Prostate gland (tissue), 2 donors: ENCODE results near the gene ZNF155. TPM values are rescaled to one million over a fixed set of nuclear protein-coding genes. Genes with fewer than 3 reads are reported as not detected.

Source experiments
- DNase-seq: peaks from one replicate; pipeline ENCODE4 v3.0.0-alpha.2; 2019; ENCODE audit warnings: low spot score
- H3K27ac ChIP-seq, 2 donors: fragments of 200-600 bp; sonication (generic); 2 replicates each; pipeline ENCODE4 v1.5.1; 2017 to 2019
- H3K27me3 ChIP-seq: fragments of 200-600 bp; sonication (generic); replicated peaks from 2 replicates; pipeline ENCODE4 v1.5.1; 2019; ENCODE audit not compliant: insufficient read depth
- H3K36me3 ChIP-seq, 2 donors: fragments of 200-600 bp; sonication (generic); 1 replicate in 1 of 2; 2 replicates in 1 of 2; pipeline versions ENCODE4 v1.5.1 to v1.8.1; 2017 to 2019
- H3K4me1 ChIP-seq: fragments of 200-600 bp; sonication (generic); replicated peaks from 2 replicates; pipeline ENCODE4 v1.5.1; 2019
- H3K4me3 ChIP-seq, 2 donors: fragments of 200-600 bp; sonication (generic); 2 replicates each; pipeline ENCODE4 v1.5.1; 2017 to 2019
- H3K9me3 ChIP-seq: fragments of 200-600 bp; sonication (generic); 2 replicates; pipeline ENCODE4 v1.5.1; 2017
- POLR2A ChIP-seq: fragments of 450-650 bp; IDR thresholded peaks from one replicate; pipeline ENCODE4 v1.6.1; 2016; ENCODE audit warnings: antibody characterized with exemption, mild to moderate bottlenecking
- POLR2AphosphoS5 ChIP-seq: sonication (generic); formaldehyde crosslinking; IDR thresholded peaks from one replicate; pipeline ENCODE4 v1.6.1; 2017; ENCODE audit warnings: antibody characterized with exemption
- WGBS: methylation state at CpG from one replicate; pipeline ENCODE4 v1.1.5; 2018; 5-methylcytosine and 5-hydroxymethylcytosine counted together
- intact Hi-C: fragments of 100-400 bp; cut with DNase I; formaldehyde crosslinking; loops from one replicate; pipeline ENCODE4 v1.14.2; 2022
- total RNA-seq, 2 donors: library from RNA; depleted of rRNA; stranded (reverse); fragments of >200 nt; gene quantifications; one replicate each; pipeline ENCODE4 v1.1.0, GENCODE V29; 2016
- TF ChIP-seq, protein P1 (sequence below), 4 experiments: fragments of 200-600 bp in 2 of 4; fragments of 450-650 bp in 2 of 4; sonication (generic) in 2 of 4; IDR thresholded peaks; 1 replicate in 3 of 4; 2 replicates in 1 of 4; pipeline ENCODE4 v1.5.1; 2016 to 2019; ENCODE audit warnings: antibody characterized with exemption in 4 of 4, mild to moderate bottlenecking in 2 of 4, moderate library complexity in 2 of 4

The ZNF155 gene
- 1 to 10 TPM; 8.0 to 9.9 TPM for total RNA-seq

DNA sequence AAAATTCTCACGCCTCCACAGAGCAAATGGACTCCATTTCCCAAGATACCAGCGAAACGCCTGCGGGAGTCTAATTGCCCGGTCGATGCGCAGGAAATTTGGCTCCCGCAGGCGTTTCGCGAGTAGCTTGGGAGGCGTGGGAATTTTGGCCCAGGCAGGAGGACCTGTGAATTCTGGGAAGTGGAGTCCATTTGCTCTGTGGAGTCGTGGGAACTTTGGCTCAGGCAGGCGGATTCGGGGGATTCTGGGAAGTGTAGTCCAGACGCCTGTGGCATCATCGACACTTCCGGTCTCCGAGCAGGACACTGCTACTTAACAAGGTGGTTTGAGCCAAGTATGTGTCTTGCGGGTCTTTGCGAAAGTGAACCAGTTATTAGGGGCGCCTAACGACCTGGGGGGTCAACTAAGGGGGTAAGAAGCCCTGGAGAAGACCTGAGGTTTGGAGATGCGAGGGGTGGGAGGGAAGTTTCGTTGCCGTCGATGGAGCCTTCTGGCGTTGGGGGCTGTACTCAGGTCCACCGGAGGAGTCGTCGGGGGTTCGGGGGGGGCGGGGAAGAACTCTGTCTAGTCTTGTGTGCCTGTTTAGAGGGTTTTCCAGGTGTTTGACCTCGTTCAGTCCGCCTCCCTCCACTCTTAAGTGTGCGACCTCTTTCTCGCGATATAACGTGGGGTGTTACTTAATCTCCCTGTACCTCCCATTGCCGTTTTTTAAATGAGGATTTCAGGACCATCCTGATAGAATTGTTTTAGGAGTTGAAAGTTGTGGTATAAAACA lies at the start of gene ZNF155:
Gene ZNF155 (plus strand): TSS at position 277 of the 775 bp plus-strand sequence. CDS start 4,356 bp downstream, outside the sequence.
- 1% methylated on average over 40 of the region's 40 CpGs for WGBS
- H3K27ac ChIP-seq, result peak within 1 kb of the TSS; percentile 73 to 76
- intact Hi-C loops, result no loop called here

GRCh38 chr19:43934985-43935708 lies 48.8 kb upstream of the ZNF155 start, which contains the start of gene ZNF45:
Gene ZNF45 (minus strand): TSS chr19:43935282. CDS start chr19:43922185, 13,097 bp downstream.
- under 1% methylated on average over 42 of the region's 42 CpGs for WGBS
- H3K4me3 ChIP-seq, result peak within 1 kb of the TSS; percentile 57 to 63
- H3K9me3 ChIP-seq, result no peaks in the 10 kb centered on the region
- DNase-seq, result peak; percentile 93
- no peaks in the 10 kb centered on the region for H3K4me1 ChIP-seq
- H3K27me3 ChIP-seq, result no peaks in the 10 kb centered on the region
- peaks cover 0 to 9% of the 10 kb centered on the region in 2 donors for H3K36me3 ChIP-seq
- TF ChIP-seq, protein P1, sequence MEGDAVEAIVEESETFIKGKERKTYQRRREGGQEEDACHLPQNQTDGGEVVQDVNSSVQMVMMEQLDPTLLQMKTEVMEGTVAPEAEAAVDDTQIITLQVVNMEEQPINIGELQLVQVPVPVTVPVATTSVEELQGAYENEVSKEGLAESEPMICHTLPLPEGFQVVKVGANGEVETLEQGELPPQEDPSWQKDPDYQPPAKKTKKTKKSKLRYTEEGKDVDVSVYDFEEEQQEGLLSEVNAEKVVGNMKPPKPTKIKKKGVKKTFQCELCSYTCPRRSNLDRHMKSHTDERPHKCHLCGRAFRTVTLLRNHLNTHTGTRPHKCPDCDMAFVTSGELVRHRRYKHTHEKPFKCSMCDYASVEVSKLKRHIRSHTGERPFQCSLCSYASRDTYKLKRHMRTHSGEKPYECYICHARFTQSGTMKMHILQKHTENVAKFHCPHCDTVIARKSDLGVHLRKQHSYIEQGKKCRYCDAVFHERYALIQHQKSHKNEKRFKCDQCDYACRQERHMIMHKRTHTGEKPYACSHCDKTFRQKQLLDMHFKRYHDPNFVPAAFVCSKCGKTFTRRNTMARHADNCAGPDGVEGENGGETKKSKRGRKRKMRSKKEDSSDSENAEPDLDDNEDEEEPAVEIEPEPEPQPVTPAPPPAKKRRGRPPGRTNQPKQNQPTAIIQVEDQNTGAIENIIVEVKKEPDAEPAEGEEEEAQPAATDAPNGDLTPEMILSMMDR (IDR thresholded peaks at IDR 0.05), result peak in 1 of 4 experiments; percentile 29
- TF ChIP-seq POLR2A, result no peak
- TF ChIP-seq POLR2AphosphoS5, result peak; percentile 89
- intact Hi-C loops, result no loop called here
- H3K27ac ChIP-seq, result peak within 1 kb of the TSS; percentile 83

More for the DNA sequence above, at the start of gene ZNF155:
- H3K27me3 ChIP-seq, result no peaks in the 10 kb centered on the region
- peak; percentile 94 for DNase-seq
- TF ChIP-seq POLR2AphosphoS5, result peak; percentile 92
- peak; percentile 14 for TF ChIP-seq POLR2A
- TF ChIP-seq, protein P1 (IDR thresholded peaks at IDR 0.05), result peak in 1 of 4 experiments; percentile 14
- no peaks in the 10 kb centered on the region for H3K9me3 ChIP-seq
- peak within 1 kb of the TSS; percentile 55 to 72 for H3K4me3 ChIP-seq
- H3K36me3 ChIP-seq, result no peaks in the 10 kb centered on the region
- no peaks in the 10 kb centered on the region for H3K4me1 ChIP-seq

- 38% methylated on average over 5 of the region's 5 CpGs for WGBS
Measured at GRCh38 chr19:43936188-43936587, 47.8 kb upstream of the ZNF155 start.

DNA sequence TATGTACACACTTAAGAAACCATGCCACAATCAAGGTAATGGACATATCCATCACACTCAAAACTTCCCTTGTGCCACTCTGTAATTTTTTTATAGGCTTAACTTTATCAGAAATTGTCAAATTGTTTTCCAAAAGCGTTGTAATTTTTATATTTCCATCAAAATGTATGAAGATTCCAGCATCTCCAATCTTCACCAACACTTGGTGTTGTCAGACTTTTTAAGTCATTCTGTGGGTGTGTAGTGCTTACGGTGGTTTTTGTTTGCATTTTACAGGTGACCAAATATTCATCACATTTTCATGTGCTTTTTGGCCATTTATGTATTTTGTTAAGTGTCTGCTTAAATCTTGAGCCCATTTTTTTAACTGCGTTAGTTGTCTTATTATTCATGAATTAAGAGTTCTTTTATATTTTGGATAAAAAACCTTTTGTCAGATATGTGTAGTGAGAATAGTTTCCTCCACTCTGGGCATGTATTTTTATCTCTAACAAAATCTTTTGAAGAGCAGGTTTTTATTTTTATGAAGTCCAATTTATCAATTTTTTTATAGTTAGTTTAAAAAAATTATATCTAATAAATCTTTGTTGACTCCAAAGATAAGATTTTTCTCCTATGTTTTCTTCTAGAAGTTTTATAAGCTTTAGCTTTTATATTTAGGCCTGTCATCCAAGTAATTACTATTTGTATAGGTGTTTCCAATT lies 44.3 kb upstream of the ZNF155 start:
- TF ChIP-seq, protein P1 (IDR thresholded peaks at IDR 0.05), result no peak
- TF ChIP-seq POLR2AphosphoS5 (no peak), POLR2A (no peak)
- intact Hi-C loops, result no loop called here
- Histone ChIP-seq H3K27ac (no peak overlapping the region), H3K27me3 (no peaks in the 10 kb centered on the region), H3K9me3 (no peaks in the 10 kb centered on the region), H3K4me1 (no peaks in the 10 kb centered on the region), H3K4me3 (no peak overlapping the region), H3K36me3 (no peaks in the 10 kb centered on the region)
- 45% methylated on average over 3 of the region's 3 CpGs for WGBS
- no peak for DNase-seq

More at GRCh38 chr19:43936188-43936587, 47.8 kb upstream of the ZNF155 start:
- H3K27ac ChIP-seq, result no peak overlapping the region
- no peaks in the 10 kb centered on the region for H3K27me3 ChIP-seq
- peaks cover 0 to 9% of the 10 kb centered on the region in 2 donors for H3K36me3 ChIP-seq
- no peak overlapping the region for H3K4me3 ChIP-seq
- peak; percentile 13 for DNase-seq
- TF ChIP-seq POLR2A, result no peak
- peak; percentile 21 for TF ChIP-seq POLR2AphosphoS5
- no peaks in the 10 kb centered on the region for H3K9me3 ChIP-seq
- intact Hi-C loops, result no loop called here
- H3K4me1 ChIP-seq, result no peaks in the 10 kb centered on the region

DNA sequence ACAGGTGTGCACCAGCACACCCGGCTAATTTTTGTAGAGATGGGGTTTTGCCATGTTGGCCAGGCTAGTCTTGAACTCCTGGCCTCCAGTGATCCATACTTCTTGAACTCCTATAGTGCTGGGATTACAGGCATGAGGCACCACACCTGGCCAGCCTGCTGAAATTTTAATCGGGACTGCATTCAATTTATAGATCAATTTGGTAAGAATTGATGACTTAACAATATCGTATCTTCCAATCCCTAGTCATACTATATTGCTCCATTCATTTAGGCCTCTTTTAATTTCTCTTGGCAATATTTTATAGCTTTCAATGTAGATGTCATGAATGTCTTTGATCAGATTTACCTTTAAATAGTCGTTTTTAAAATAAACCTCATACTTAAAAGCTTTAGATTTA lies 43.3 kb upstream of the ZNF155 start:
- H3K27ac ChIP-seq, result no peak overlapping the region
- no peaks in the 10 kb centered on the region for H3K4me1 ChIP-seq
- no peaks in the 10 kb centered on the region for H3K36me3 ChIP-seq
- H3K27me3 ChIP-seq, result no peaks in the 10 kb centered on the region
- no peaks in the 10 kb centered on the region for H3K9me3 ChIP-seq
- DNase-seq, result no peak
- WGBS, result 82% methylated on average over 4 of the region's 4 CpGs
- intact Hi-C loops, result no loop called here
- TF ChIP-seq, protein P1 (IDR thresholded peaks at IDR 0.05), result no peak
- TF ChIP-seq POLR2A, result no peak
- no peak for TF ChIP-seq POLR2AphosphoS5
- H3K4me3 ChIP-seq, result no peak overlapping the region
